Right lobe of liver (tissue), 4 donors: ENCODE data around the gene UNC5C.

Experiments
- CTCF ChIP-seq, 4 donors: fragments of 200-600 bp in 3 of 4; fragments of 450-650 bp in 1 of 4; IDR thresholded peaks; one replicate each; pipeline versions ENCODE4 v1.5.1 to v1.8.0; 2016 to 2022; ENCODE audit warnings: antibody characterized with exemption in 4 of 4, mild to moderate bottlenecking in 2 of 4
- POLR2A ChIP-seq: fragments of 450-650 bp; IDR thresholded peaks from one replicate; pipeline ENCODE4 v1.6.1; 2017; ENCODE audit warnings: antibody characterized with exemption, mild to moderate bottlenecking
- donor health status: DM: no; HTN: no; CAD: no.
- donor health status: DM: no; HTN: no; CAD: no.
- donor health status: DM: no; HTN: yes; CAD: no.

- TF ChIP-seq CTCF (IDR thresholded peaks at IDR 0.05) = no peak
- no peak for TF ChIP-seq POLR2A
These were observed 366.8 kb downstream of the UNC5C start for GRCh38 chr4:95181996-95182306.
